GM12875 (cell line): ENCODE data around the gene ITPR1.

Experiments
- H3K4me3 ChIP-seq: one replicate; pipeline ENCODE4 v1.5.1; 2011; ENCODE audit warnings: low read depth, low read length, control low read depth
- TF ChIP-seq, protein P1 (sequence below): IDR thresholded peaks from 2 replicates; pipeline ENCODE4 v1.5.1; 2011; ENCODE audit warnings: low read depth, mild to moderate bottlenecking, control low read depth, inconsistent platforms, low read length, moderate library complexity, borderline replicate concordance; ENCODE audit not compliant: insufficient read depth

ITPR1 gene

DNA sequence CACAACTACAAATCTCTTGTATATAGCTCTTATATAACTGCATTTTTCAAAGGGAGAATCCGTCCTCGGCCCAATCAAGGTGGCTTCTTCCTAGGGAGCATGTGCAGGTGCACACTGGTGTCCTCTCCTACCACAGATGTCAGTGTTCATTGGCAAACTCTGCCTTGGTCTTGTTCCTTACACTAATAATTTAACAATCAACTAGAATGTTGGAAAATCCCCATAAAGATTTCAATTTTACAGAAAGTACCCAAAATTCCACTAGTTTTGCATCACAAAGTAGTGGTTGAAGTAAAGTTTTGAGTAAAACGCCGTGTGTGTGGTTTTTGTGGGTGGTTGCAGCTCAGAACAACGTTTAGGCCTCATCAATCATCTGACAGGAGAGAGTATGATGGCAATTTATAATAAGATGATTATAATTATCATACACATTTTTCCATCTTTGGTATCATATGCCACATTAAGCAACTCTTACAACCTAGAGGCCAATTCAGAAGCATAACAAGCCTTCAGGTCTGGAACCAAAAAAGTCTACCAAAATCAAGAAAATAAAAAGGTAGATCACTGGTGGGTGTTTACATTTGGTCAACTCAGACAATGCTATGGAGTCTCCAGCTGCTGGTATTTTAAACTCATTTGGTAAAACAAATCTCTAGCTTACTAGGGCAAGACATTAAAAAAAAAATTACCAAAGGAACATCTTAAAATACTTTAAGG, 357.2 kb downstream of the ITPR1 start:
- TF ChIP-seq, protein P1, sequence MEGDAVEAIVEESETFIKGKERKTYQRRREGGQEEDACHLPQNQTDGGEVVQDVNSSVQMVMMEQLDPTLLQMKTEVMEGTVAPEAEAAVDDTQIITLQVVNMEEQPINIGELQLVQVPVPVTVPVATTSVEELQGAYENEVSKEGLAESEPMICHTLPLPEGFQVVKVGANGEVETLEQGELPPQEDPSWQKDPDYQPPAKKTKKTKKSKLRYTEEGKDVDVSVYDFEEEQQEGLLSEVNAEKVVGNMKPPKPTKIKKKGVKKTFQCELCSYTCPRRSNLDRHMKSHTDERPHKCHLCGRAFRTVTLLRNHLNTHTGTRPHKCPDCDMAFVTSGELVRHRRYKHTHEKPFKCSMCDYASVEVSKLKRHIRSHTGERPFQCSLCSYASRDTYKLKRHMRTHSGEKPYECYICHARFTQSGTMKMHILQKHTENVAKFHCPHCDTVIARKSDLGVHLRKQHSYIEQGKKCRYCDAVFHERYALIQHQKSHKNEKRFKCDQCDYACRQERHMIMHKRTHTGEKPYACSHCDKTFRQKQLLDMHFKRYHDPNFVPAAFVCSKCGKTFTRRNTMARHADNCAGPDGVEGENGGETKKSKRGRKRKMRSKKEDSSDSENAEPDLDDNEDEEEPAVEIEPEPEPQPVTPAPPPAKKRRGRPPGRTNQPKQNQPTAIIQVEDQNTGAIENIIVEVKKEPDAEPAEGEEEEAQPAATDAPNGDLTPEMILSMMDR, result no peak

DNA sequence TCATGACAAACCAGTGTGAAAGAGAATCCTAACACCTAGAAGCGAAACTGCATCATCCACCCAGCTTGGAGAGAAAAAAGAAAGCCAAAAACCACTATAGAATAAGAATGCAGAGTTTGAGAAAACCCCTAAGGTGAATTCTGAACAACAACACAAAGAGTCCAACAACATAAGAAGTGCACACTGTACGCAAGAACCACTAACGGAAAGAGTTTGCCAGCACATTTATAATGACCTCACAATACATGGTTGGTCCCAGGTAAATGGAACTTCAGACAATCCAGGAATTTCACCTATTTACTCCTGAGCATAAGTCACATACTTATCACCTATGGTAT, 357.7 kb downstream of the ITPR1 start:
- H3K4me3 ChIP-seq, result no peak overlapping the region
- TF ChIP-seq, protein P1, result no peak

More for the DNA sequence above, 357.2 kb downstream of the ITPR1 start:
- no peak overlapping the region for H3K4me3 ChIP-seq

DNA sequence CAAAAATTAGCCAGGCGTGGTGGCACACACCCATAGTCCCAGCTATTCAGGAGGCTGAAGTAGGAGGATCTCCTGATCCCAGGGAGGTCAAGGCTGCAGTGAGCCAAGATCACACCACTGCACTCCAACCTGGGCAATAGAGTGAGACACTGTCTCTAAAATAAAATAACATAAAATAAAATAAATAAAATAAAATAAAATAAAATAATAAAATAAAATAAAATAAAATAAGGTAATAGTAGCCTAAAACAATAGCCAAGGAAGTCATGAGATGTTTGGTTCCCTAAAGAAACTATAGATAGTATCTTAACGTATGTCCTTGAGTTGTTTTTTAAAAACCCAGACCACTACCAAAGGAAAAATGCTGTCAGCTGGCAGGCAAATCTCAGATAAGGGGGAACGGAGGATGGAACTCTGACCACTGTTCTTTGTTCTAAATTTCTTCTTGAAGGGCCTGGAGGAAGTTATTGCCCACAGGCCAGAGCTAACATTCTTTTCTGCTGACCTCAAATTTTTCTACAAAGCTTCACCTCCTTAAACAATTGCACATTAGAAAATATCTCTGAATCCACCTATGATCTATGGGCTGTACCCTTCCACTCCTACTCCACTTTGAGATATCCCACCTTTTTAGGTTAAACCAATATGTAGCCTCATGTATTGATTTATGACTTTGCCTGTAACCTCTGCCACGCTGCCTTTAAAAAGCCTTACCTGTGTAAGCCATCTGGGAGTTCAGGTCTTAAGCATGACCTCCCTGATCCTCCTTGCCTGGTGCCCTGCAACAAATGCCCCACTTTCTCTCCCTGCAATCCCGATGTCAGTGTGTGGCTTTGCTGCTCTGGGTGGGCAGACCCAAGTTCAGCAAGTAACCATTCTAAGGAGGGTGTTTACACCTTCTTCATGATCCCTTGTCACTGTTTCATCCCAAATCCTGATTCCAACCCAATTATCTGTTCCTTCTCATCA, 359.9 kb downstream of the ITPR1 start:
- H3K4me3 ChIP-seq, result no peak overlapping the region
- TF ChIP-seq, protein P1, result no peak

DNA sequence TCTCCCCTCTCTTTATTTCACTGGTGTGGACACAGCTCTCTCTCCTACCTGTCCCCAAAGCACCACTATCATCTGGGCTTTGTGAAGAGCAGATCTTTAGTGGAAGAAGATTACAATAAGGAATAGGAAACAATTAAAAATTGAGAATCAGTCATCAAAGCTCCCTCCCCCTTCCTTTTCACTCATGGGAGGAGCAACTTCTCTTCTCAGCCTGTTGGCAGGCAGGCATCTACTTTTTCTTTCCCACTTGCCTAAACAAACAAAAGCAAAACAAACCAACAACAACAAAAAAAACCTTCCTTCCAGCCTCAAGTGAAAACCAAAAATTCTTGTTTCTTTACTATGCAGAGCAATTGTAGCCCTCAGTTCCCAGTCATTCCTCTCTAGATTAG, 360.6 kb downstream of the ITPR1 start:
- H3K4me3 ChIP-seq, result no peak overlapping the region
- TF ChIP-seq, protein P1, result no peak

DNA sequence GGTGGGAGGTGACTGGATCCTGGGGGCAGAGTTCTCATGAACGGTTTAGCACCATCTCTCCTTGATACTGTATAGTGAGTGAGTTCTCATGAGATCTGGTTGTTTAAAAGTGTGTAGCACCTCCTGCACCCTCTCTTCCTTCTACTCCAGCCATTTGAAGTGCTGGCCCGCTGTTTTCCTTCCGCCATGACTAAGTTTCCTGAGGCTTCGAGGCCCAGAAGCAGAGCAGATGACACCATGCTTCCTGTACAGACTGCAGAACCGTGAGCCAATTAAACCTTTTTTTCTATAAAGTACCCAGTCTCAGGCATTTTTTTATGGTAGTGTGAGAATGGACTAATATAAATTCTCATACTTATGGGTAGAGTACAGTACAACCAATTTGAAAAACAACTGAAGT, 362.5 kb downstream of the ITPR1 start:
- no peak overlapping the region for H3K4me3 ChIP-seq
- TF ChIP-seq, protein P1, result no peak

DNA sequence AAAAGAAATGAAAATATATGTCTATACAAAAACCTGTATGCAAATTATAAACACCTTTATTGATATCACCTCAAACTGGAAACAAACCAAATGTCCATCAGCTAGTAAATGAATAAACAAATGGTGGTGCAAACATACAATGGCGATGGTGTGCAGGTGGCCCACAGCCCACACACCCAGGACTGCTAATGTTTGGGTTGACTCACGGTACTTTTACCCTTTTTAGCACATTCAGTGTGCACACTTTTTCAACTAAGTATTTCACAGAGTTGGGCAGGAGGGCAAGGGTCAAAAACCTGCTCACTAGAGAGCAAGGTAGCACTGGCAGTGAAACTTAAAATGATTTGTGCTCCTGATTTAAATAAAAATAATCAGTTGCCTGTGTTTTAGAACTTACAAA, 363.0 kb downstream of the ITPR1 start:
- H3K4me3 ChIP-seq, result no peak overlapping the region
- TF ChIP-seq, protein P1, result no peak
